Measurements from ENCODE around the gene PLEKHA4. TPM values are rescaled to one million over a fixed set of nuclear protein-coding genes. Genes with fewer than 3 reads are reported as not detected.

Gene PLEKHA4
- total and polyA plus RNA-seq, 9 of the 15 experiments (the other 6 are each of a cell fraction or from before 2014, with no cell fraction given) = 0.07 to 30.8 (median 11.4) TPM

- peak; percentile 98 for TF ChIP-seq POLR2H (tag; IDR thresholded peaks at IDR 0.05; ENCODE audit: low read depth)
- no peak for TF ChIP-seq ELF2 (CRISPR knock-in tag; IDR thresholded peaks at IDR 0.05)
- TF ChIP-seq TEAD1 (CRISPR knock-in tag; IDR thresholded peaks at IDR 0.05) = peak; percentile 3 to 86; a peak in 2 of 4 replicates
- no peak for TF ChIP-seq RBM15 (IDR thresholded peaks at IDR 0.05; ENCODE audit: insufficient read depth, low read length)
- peak; percentile 46; the same call in 1 of the 2 replicates for TF ChIP-seq USF1 (CRISPR knock-in tag; IDR thresholded peaks at IDR 0.05)
- TF ChIP-seq MYC (IDR thresholded peaks at IDR 0.05; ENCODE audit: low read depth, low read length) = peak; percentile 79
- TF ChIP-seq MYC (CRISPR knock-in tag; IDR thresholded peaks at IDR 0.05; ENCODE audit: borderline replicate concordance, low read depth) = 0 out of 2 replicates have a peak, but pooled peaks have one; percentile 65
- TF ChIP-seq CEBPB (tag; IDR thresholded peaks at IDR 0.05) = peak; percentile 95
- peak; percentile 59; the same call in 1 of the 2 replicates for TF ChIP-seq KHSRP (IDR thresholded peaks at IDR 0.05)
- no peak for TF ChIP-seq ZBTB8A (IDR thresholded peaks at IDR 0.05; ENCODE audit: partially characterized antibody)
- peak; percentile 92 for TF ChIP-seq ZBTB7A (IDR thresholded peaks at IDR 0.05; ENCODE audit: borderline replicate concordance, control insufficient read depth, low read depth, low read length)
- no peak for TF ChIP-seq ZNF551 (CRISPR knock-in tag; IDR thresholded peaks at IDR 0.05)
- peak; percentile 72; the same call in 1 of the 2 replicates for TF ChIP-seq ZSCAN32 (CRISPR knock-in tag; IDR thresholded peaks at IDR 0.05)
- TF ChIP-seq FOXO4 (CRISPR knock-in tag; IDR thresholded peaks at IDR 0.05) = 0 out of 2 replicates have a peak, but pooled peaks have one; percentile 62
- TF ChIP-seq KLF1 (tag; IDR thresholded peaks at IDR 0.05) = peak; percentile 30; the same call in 1 of the 2 replicates
- TF ChIP-seq GTF2F1 (IDR thresholded peaks at IDR 0.05; ENCODE audit: low read depth, low read length) = peak; percentile 95
- TF ChIP-seq ZBTB43 (CRISPR knock-in tag; IDR thresholded peaks at IDR 0.05) = peak; percentile 93
- peak; percentile 91 for TF ChIP-seq GATA2 (CRISPR knock-in tag; IDR thresholded peaks at IDR 0.05)
- TF ChIP-seq POLR2AphosphoS2 (IDR thresholded peaks at IDR 0.05; ENCODE audit: low read length) = peak; percentile 97
- TF ChIP-seq POLR2A (conservative IDR thresholded peaks at IDR 0.05) = peak; percentile 100
- TF ChIP-seq NR2F6 (CRISPR knock-in tag; IDR thresholded peaks at IDR 0.05) = no peak
- TF ChIP-seq ATF6 (CRISPR knock-in tag; IDR thresholded peaks at IDR 0.05) = peak; percentile 87; the same call in 1 of the 2 replicates
- peak; percentile 81 for TF ChIP-seq GTF2B (IDR thresholded peaks at IDR 0.05; ENCODE audit: extremely low read depth, insufficient read length)
Measured at GRCh38 chr19:48872182-48872883, 3.9 kb upstream of the PLEKHA4 start, which contains the start of gene PPP1R15A (continued).
